BLaER1 (cell line): Measurements from ENCODE around the gene ATXN2.
"Not testable (repeated sequence)": the region's sequence is repeated elsewhere in the genome, so short reads cannot be mapped to it uniquely, and the experiment has no call there.

Experiments used
- H3K27ac ChIP-seq: shearing (Covaris generic); formaldehyde crosslinking; 2 replicates; pipeline ENCODE4 v1.8.1; 2022
- H3K27me3 ChIP-seq: shearing (Covaris generic); formaldehyde crosslinking; 2 replicates; pipeline ENCODE4 v1.8.1; 2022
- H3K36me3 ChIP-seq: shearing (Covaris generic); formaldehyde crosslinking; 2 replicates; pipeline ENCODE4 v1.8.1; 2022
- H3K4me1 ChIP-seq: shearing (Covaris generic); formaldehyde crosslinking; 2 replicates; pipeline ENCODE4 v1.8.1; 2022
- H3K4me2 ChIP-seq: shearing (Covaris generic); formaldehyde crosslinking; 2 replicates; pipeline ENCODE4 v1.8.1; 2022
- H3K4me3 ChIP-seq: shearing (Covaris generic); formaldehyde crosslinking; 2 replicates; pipeline ENCODE4 v1.8.1; 2022
- H3K9ac ChIP-seq: shearing (Covaris generic); formaldehyde crosslinking; 2 replicates; pipeline ENCODE4 v1.8.1; 2022
- H3K9me3 ChIP-seq: shearing (Covaris generic); formaldehyde crosslinking; 2 replicates; pipeline ENCODE4 v1.8.1; 2022
- H4K20me1 ChIP-seq: shearing (Covaris generic); formaldehyde crosslinking; 2 replicates; pipeline ENCODE4 v1.8.1; 2022
- Cebpa-rat ChIP-seq: shearing (Covaris generic); IDR thresholded peaks from 2 replicates; pipeline ENCODE4 v1.8.1; 2022

Gene ATXN2

DNA sequence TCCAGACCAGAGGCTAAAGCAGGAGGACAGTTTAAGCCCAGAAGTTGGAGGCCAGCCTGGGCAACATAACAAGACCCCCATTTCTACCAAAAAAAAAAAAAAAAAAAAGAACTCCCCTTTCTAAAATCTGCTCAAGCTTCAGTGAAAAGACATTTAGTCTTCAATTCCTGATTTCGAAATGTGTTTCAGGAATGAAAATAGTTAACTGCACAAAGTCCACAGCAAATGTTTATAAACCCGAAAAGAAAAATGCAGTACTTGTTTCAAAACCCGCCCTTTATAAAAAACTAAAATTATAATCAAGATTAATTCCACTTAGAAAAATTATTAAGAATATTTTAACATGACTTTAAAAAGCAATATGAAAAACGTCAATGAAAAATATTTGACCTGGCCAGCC is 12.1 kb downstream of the ATXN2 start:
- Histone ChIP-seq H3K36me3 (peaks cover 47% of the 10 kb centered on the region), H3K4me1 (no peaks in the 10 kb centered on the region), H3K27ac (no peak overlapping the region), H3K9ac (no peak overlapping the region), H3K27me3 (no peaks in the 10 kb centered on the region), H3K4me3 (no peak overlapping the region), H3K9me3 (no peaks in the 10 kb centered on the region), H4K20me1 (peaks cover 100% of the 10 kb centered on the region), H3K4me2 (no peak overlapping the region)
- TF ChIP-seq Cebpa-rat: no peak

DNA sequence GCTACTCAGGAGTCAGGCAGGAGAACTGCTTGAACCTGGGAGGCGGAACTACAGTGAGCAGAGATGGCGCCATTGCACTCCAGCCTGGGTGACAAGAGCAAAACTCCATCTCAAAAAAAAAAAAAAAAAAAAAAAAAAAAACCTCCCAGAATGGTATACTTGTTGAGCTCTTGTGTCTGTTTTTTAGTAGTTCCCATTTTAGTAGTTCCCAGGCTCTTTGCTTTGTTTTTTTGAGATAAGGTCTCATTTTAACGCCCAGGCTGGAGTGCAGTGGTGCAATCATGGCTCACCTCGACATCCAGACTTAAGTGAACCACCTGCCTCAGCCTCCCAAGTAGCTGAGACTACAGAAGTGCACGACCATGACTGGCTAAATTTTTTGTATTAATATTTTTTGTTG is 13.4 kb downstream of the ATXN2 start:
- Histone ChIP-seq H3K4me2 (no peak overlapping the region), H3K36me3 (peaks cover 54% of the 10 kb centered on the region), H3K27ac (no peak overlapping the region), H4K20me1 (peaks cover 100% of the 10 kb centered on the region), H3K9me3 (no peaks in the 10 kb centered on the region), H3K4me3 (no peak overlapping the region), H3K27me3 (no peaks in the 10 kb centered on the region), H3K9ac (no peak overlapping the region), H3K4me1 (no peaks in the 10 kb centered on the region)
- TF ChIP-seq Cebpa-rat: no peak

DNA sequence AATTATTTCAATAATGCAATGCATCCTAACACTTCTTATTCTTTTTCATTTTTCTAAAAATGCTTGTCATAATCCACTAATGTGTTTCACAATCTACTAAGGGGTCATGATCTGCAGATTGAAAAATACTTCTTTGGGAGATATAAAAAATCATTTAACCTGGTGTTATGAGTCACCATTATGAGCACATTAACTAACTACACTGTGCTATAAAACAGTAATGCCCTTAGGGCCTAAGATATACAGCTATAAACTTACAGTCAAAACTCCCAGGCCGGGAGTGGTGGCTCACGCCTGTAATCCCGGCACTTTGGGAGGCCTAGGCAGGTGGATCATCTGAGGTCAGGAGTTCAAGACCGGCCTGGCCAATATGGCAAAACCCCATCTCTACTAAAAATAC is 14.2 kb downstream of the ATXN2 start:
- no peaks in the 10 kb centered on the region for H3K9me3 ChIP-seq
- H3K9ac ChIP-seq: no peak overlapping the region
- peaks cover 52% of the 10 kb centered on the region for H3K36me3 ChIP-seq
- no peak for TF ChIP-seq Cebpa-rat
- H3K4me2 ChIP-seq: no peak overlapping the region
- H3K4me1 ChIP-seq: no peaks in the 10 kb centered on the region
- H3K27ac ChIP-seq: no peak overlapping the region
- H4K20me1 ChIP-seq: peaks cover 98% of the 10 kb centered on the region
- H3K4me3 ChIP-seq: no peak overlapping the region
- no peaks in the 10 kb centered on the region for H3K27me3 ChIP-seq

DNA sequence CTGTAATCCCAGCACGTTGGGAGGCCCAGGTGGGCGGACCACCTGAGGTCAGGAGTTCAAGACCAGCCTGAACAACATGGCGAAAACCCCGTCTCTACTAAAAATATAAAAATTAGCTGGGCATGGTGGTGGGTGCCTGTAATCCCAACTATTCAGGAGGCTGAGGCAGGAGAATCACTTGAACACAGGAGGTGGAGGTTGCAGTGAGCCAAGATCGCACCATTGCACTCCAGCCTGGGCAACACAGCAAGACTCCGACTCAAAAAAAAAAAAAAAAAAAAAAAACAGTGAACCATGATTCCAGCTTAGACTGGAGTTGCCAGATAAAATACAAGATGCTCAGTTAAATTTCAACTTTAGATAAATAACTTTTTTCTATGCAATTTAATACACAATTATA is 15.6 kb downstream of the ATXN2 start:
- peaks cover 47% of the 10 kb centered on the region for H3K36me3 ChIP-seq
- H3K9ac ChIP-seq, H3K9me3 ChIP-seq, H3K4me2 ChIP-seq, H3K4me3 ChIP-seq, H3K4me1 ChIP-seq, H3K27me3 ChIP-seq, H3K27ac ChIP-seq: not testable (repeated sequence)
- peaks cover 98% of the 10 kb centered on the region for H4K20me1 ChIP-seq

DNA sequence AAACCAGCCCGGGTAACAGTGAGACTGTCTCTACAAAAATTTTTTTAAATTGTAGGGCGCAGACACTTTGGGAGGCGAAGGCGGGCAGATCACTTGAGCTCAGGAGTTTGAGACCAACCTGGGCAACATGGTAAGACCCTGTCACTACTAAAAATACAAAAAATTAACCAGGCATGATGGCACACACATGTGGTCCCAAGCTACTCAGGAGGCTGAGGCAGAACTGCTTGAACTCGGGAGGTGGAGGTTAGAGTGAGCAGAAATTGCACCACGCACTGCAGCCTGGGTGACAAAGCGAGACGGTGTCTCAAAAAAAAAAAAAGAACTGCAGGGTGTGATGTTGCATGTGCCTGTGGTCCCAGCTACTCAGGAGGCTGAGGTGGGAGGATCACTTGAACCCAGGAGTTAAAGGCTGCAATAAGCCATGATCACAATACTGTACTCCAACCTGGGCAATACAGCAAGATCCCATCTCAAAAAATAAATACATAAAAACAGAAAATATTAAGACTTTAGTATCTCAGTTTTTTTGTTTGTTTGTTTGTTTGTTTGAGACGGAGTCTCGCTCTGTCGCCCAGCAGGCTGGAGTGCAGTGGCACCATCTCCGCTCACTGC is 16.9 kb downstream of the ATXN2 start:
- peaks cover 98% of the 10 kb centered on the region for H4K20me1 ChIP-seq

DNA sequence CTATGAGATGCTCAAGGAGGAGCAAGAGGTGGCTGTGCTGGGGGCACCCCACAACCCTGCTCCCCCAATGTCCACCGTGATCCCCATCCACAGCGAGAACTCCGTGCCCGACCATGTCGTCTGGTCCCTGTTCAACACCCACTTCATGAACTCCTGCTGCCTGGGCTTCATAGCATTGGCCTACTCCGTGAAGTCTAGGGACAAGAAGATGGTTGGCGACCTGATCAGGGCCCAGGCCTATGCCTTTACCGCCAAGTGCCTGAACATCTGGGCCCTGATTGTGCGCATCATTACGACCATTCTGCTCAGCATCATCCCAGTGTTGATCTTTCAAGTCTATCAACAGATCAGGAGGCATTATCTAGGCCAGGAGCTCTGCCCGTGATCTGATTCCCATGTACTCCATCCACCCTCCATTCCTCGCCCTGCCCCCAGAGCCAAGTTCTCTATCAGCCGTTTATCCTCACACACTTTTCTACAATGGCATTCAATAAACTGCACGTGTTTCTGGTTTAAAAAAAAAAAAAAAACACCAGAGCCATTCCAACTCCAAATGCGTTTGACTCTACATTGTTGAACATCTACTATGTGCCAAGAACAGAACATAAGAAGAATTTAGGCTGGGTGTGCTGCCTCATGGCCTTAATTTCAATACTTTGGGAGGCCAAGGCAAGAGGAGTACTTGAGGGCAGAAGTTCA is 17.5 kb downstream of the ATXN2 start:
- Histone ChIP-seq H3K27me3 (no peaks in the 10 kb centered on the region), H4K20me1 (peaks cover 98% of the 10 kb centered on the region), H3K4me1 (0 out of 2 replicates have a peak, but pooled peaks cover 5% of the 10 kb centered on the region), H3K4me2 (no peak overlapping the region), H3K36me3 (peaks cover 45% of the 10 kb centered on the region), H3K27ac (no peak overlapping the region), H3K9ac (no peak overlapping the region), H3K4me3 (no peak overlapping the region), H3K9me3 (no peaks in the 10 kb centered on the region)
- TF ChIP-seq Cebpa-rat: no peak

More for the DNA sequence above, 16.9 kb downstream of the ATXN2 start:
- Histone ChIP-seq H3K4me1 (0 out of 2 replicates have a peak, but pooled peaks cover 5% of the 10 kb centered on the region), H3K4me2 (no peak overlapping the region), H3K27ac (no peak overlapping the region), H3K9me3 (no peaks in the 10 kb centered on the region), H3K4me3 (no peak overlapping the region), H3K9ac (no peak overlapping the region), H3K36me3 (peaks cover 45% of the 10 kb centered on the region), H3K27me3 (no peaks in the 10 kb centered on the region)
- no peak for TF ChIP-seq Cebpa-rat

DNA sequence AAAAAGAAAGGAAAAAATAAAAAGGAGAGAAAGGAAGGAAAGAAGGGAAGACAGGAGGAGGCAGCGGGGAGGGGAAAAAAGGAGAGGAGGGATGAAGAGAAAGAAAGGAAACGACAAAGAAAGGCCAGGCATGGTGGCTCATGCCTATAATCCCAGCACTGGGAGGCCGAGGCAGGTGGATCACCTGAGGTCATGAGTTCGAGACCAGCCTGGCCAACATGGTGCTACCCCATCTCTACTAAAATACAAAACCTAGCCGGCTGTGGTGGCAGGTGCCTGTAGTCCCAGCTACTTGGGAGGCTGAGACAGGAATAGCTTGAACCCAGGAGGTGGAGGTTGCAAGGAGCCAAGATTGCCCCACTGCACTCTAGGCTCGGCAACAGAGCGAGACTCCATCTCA is 18.4 kb downstream of the ATXN2 start:
- TF ChIP-seq Cebpa-rat: no peak
- Histone ChIP-seq H3K9me3 (no peaks in the 10 kb centered on the region), H3K27me3 (no peaks in the 10 kb centered on the region), H3K4me2 (no peak overlapping the region), H3K27ac (no peak overlapping the region), H3K36me3 (peaks cover 45% of the 10 kb centered on the region), H4K20me1 (peaks cover 98% of the 10 kb centered on the region), H3K4me1 (0 out of 2 replicates have a peak, but pooled peaks cover 5% of the 10 kb centered on the region), H3K4me3 (no peak overlapping the region), H3K9ac (no peak overlapping the region)

DNA sequence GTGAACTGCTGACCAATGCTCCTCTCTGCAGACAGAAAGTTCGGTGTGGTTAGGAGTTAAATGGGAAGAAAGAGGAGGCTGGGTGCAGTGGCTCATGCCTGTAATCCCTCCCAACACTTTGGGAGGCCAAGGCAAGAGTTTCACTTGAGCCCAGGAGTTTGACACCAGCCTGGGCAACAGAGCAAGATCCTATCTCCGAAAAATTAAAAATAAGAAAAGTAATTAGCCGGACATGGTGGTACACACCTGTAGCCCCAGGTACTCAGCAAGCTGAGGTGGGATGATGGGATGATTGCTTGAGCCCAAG is 19.0 kb downstream of the ATXN2 start:
- Histone ChIP-seq H3K4me2 (no peak overlapping the region), H3K27me3 (no peaks in the 10 kb centered on the region), H3K4me3 (no peak overlapping the region), H3K4me1 (0 out of 2 replicates have a peak, but pooled peaks cover 5% of the 10 kb centered on the region), H3K36me3 (peaks cover 44% of the 10 kb centered on the region), H4K20me1 (peaks cover 98% of the 10 kb centered on the region), H3K27ac (no peak overlapping the region), H3K9me3 (no peaks in the 10 kb centered on the region), H3K9ac (no peak overlapping the region)
- TF ChIP-seq Cebpa-rat: no peak

DNA sequence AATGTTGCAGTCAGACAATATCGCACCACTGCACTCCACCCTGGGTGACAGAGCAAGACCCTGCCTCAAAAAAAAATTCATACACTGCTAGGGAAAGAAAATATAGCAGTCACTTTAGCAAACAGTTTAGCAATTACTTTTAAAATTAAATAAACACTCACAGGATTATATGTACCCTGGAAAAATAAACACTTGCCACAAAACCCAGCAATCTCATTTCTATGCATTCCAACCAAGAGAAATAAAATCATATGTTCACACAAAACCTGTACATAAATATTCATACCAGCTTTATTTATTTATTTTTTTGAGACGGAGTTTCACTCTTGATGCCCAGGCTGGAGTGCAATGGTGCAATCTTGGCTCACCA is 20.2 kb downstream of the ATXN2 start:
- Histone ChIP-seq H3K4me1 (0 out of 2 replicates have a peak, but pooled peaks cover 5% of the 10 kb centered on the region), H3K27me3 (no peaks in the 10 kb centered on the region), H3K27ac (no peak overlapping the region), H3K4me2 (no peak overlapping the region), H3K9ac (no peak overlapping the region), H3K36me3 (peaks cover 43% of the 10 kb centered on the region), H4K20me1 (peaks cover 98% of the 10 kb centered on the region), H3K4me3 (no peak overlapping the region), H3K9me3 (no peaks in the 10 kb centered on the region)
- no peak for TF ChIP-seq Cebpa-rat

DNA sequence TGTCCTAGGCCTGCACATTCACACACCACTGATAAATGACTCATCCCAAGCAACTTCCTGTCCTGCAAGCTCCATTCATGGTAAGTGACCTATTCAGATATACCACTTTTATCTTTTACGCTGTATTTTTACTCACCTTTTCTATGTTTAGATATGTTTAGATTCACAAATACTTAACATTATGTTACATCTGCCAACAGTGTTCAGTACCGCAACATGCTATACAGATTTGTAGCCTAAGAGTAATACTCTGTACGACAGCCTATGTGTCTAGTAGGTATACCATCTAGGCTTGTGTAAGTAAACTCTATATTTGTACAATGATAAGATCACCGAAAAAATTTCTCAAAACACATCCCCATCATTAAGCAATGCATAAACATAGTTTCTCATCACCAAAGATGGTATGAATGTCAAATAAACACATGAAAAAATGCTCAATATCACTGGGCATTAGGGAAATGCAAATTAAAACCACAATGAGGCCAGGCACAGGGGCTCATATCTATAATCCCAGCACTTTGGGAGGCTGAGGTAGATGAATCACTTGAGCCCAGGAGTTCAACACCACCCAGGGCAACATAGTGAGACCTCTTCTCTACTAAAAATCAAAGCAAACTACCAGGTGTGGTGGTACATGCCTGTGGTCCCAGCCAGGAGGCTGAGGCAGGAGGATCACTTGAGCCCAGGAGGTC is 20.7 kb downstream of the ATXN2 start:
- no peak overlapping the region for H3K27ac ChIP-seq

More for the DNA sequence above, 20.7 kb downstream of the ATXN2 start:
- TF ChIP-seq Cebpa-rat: no peak
- Histone ChIP-seq H3K9me3 (no peaks in the 10 kb centered on the region), H3K4me2 (no peak overlapping the region), H4K20me1 (peaks cover 98% of the 10 kb centered on the region), H3K27me3 (no peaks in the 10 kb centered on the region), H3K9ac (no peak overlapping the region), H3K4me3 (no peak overlapping the region), H3K36me3 (peaks cover 41% of the 10 kb centered on the region), H3K4me1 (0 out of 2 replicates have a peak, but pooled peaks cover 5% of the 10 kb centered on the region)
